Prostate gland (tissue), 2 donors: ENCODE results near the gene TAOK1.

Experiments
- CTCF ChIP-seq, 4 experiments: fragments of 200-600 bp in 2 of 4; fragments of 450-650 bp in 2 of 4; sonication (generic) in 2 of 4; IDR thresholded peaks; 1 replicate in 3 of 4; 2 replicates in 1 of 4; pipeline ENCODE4 v1.5.1; 2016 to 2019; ENCODE audit warnings: antibody characterized with exemption in 4 of 4, mild to moderate bottlenecking in 2 of 4, moderate library complexity in 2 of 4
- POLR2A ChIP-seq: fragments of 450-650 bp; IDR thresholded peaks from one replicate; pipeline ENCODE4 v1.6.1; 2016; ENCODE audit warnings: antibody characterized with exemption, mild to moderate bottlenecking
- POLR2AphosphoS5 ChIP-seq: sonication (generic); formaldehyde crosslinking; IDR thresholded peaks from one replicate; pipeline ENCODE4 v1.6.1; 2017; ENCODE audit warnings: antibody characterized with exemption

- TF ChIP-seq POLR2AphosphoS5 (no peak), CTCF (IDR thresholded peaks at IDR 0.05) (no peak), POLR2A (no peak)
These were observed 120.8 kb downstream of the TAOK1 start for GRCh38 chr17:29510953-29511352.
